Ascending aorta (tissue), 2 donors: ENCODE results near the gene S1PR3. TPM values are rescaled to one million over a fixed set of nuclear protein-coding genes. Genes with fewer than 3 reads are reported as not detected.

ENCODE experiments used
- DNase-seq, 2 donors: peaks; one replicate each; pipeline ENCODE4 v3.0.0-alpha.2; 2019; ENCODE audit warnings: low spot score in 2 of 2
- H3K27ac ChIP-seq, 2 donors: fragments of 200-600 bp; sonication (generic); one replicate each; pipeline ENCODE4 v1.5.1; 2016 to 2017; ENCODE audit warnings: mild to moderate bottlenecking in 1 of 2
- H3K27me3 ChIP-seq: fragments of 200-600 bp; sonication (generic); one replicate; pipeline ENCODE4 v1.5.1; 2017
- H3K36me3 ChIP-seq, 2 donors: fragments of 200-600 bp; sonication (generic); one replicate each; pipeline ENCODE4 v1.5.1; 2016
- H3K4me1 ChIP-seq, 2 donors: fragments of 200-600 bp; sonication (generic); one replicate each; pipeline ENCODE4 v1.5.1; 2016 to 2017; ENCODE audit warnings: mild to moderate bottlenecking in 1 of 2
- H3K4me3 ChIP-seq, 2 donors: fragments of 200-600 bp; sonication (generic); one replicate each; pipeline ENCODE4 v1.5.1; 2016 to 2017; ENCODE audit warnings: mild to moderate bottlenecking in 1 of 2
- H3K9me3 ChIP-seq, 2 donors: fragments of 200-600 bp; sonication (generic); one replicate each; pipeline ENCODE4 v1.5.1; 2016
- CTCF ChIP-seq, 3 experiments: fragments of 200-600 bp in 2 of 3; fragments of 450-650 bp in 1 of 3; sonication (generic) in 2 of 3; IDR thresholded peaks; one replicate each; pipeline ENCODE4 v1.5.1; 2016 to 2019; ENCODE audit warnings: antibody characterized with exemption in 3 of 3, mild to moderate bottlenecking in 1 of 3, moderate library complexity in 1 of 3
- intact Hi-C: fragments of 100-400 bp; cut with DNase I; formaldehyde crosslinking; loops from one replicate; pipeline ENCODE4 v1.15.1; 2023
- total RNA-seq: library from RNA; depleted of rRNA; stranded (reverse); fragments of >200 nt; gene quantifications from one replicate; pipeline ENCODE4 v1.1.0, GENCODE V29; 2016

Gene S1PR3
- total RNA-seq, 1 donor from 2014 or later = 59.3 TPM

GRCh38 chr9:88996921-88997235, 5.6 kb downstream of the S1PR3 start:
- Histone ChIP-seq H3K4me1 (peaks cover 22 to 54% of the 10 kb centered on the region in 2 donors), H3K36me3 (peaks cover 7 to 22% of the 10 kb centered on the region in 2 donors), H3K27me3 (no peaks in the 10 kb centered on the region), H3K9me3 (no peaks in the 10 kb centered on the region), H3K4me3 (no peak overlapping the region), H3K27ac (peak overlapping the region in 1 of 2 donors; percentile 0)
- intact Hi-C loops = loop anchor here (5.0 to 10.0 kb wide), 4 partner anchors 182 to 610 kb away; partner anchors contain the start of gene SPIN1
- no peak for TF ChIP-seq CTCF (IDR thresholded peaks at IDR 0.05)
- DNase-seq = no peak

- intact Hi-C loops = loop anchor here (2.0 to 10.0 kb wide), 5 partner anchors 183 to 610 kb away; partner anchors contain the start of gene SPIN1
- peaks cover 22 to 54% of the 10 kb centered on the region in 2 donors for H3K4me1 ChIP-seq
- H3K27ac ChIP-seq = peak overlapping the region; percentile 72 to 75
Observed at GRCh38 chr9:88997646-88998045, 6.4 kb downstream of the S1PR3 start.

GRCh38 chr9:88998503-88998902, 7.2 kb downstream of the S1PR3 start:
- Histone ChIP-seq H3K36me3 (peaks cover 20 to 37% of the 10 kb centered on the region in 2 donors), H3K4me1 (peaks cover 22 to 54% of the 10 kb centered on the region in 2 donors), H3K27ac (peak overlapping the region; percentile 72 to 75), H3K9me3 (no peaks in the 10 kb centered on the region), H3K27me3 (no peaks in the 10 kb centered on the region), H3K4me3 (peak overlapping the region; percentile 2 to 21)
- TF ChIP-seq CTCF (IDR thresholded peaks at IDR 0.05) = no peak
- intact Hi-C loops = loop anchor here (2.0 to 10.0 kb wide), 5 partner anchors 184 to 611 kb away; partner anchors contain the start of gene SPIN1
- no peak for DNase-seq

More at GRCh38 chr9:88997646-88998045, 6.4 kb downstream of the S1PR3 start:
- H3K9me3 ChIP-seq = no peaks in the 10 kb centered on the region
- DNase-seq = peak in 1 of 2 donors; percentile 65
- H3K36me3 ChIP-seq = peaks cover 12 to 28% of the 10 kb centered on the region in 2 donors
- no peak overlapping the region for H3K4me3 ChIP-seq
- no peak for TF ChIP-seq CTCF (IDR thresholded peaks at IDR 0.05)
- no peaks in the 10 kb centered on the region for H3K27me3 ChIP-seq

GRCh38 chr9:88998911-88999310, 7.6 kb downstream of the S1PR3 start:
- DNase-seq = peak; percentile 29 to 92
- no peaks in the 10 kb centered on the region for H3K9me3 ChIP-seq
- peak overlapping the region; percentile 2 to 21 for H3K4me3 ChIP-seq
- H3K36me3 ChIP-seq = peaks cover 23 to 41% of the 10 kb centered on the region in 2 donors
- peak overlapping the region; percentile 72 to 75 for H3K27ac ChIP-seq
- H3K27me3 ChIP-seq = no peaks in the 10 kb centered on the region
- peaks cover 20 to 51% of the 10 kb centered on the region in 2 donors for H3K4me1 ChIP-seq
- no peak for TF ChIP-seq CTCF (IDR thresholded peaks at IDR 0.05)
- intact Hi-C loops = loop anchor here (2.0 to 10.0 kb wide), 5 partner anchors 184 to 612 kb away; partner anchors contain the start of gene SPIN1

GRCh38 chr9:89000371-89000781, 9.1 kb downstream of the S1PR3 start:
- TF ChIP-seq CTCF (IDR thresholded peaks at IDR 0.05) = no peak
- peaks cover 31 to 55% of the 10 kb centered on the region in 2 donors for H3K36me3 ChIP-seq
- no peaks in the 10 kb centered on the region for H3K27me3 ChIP-seq
- DNase-seq = peak in 1 of 2 donors; percentile 67
- no peaks in the 10 kb centered on the region for H3K9me3 ChIP-seq
- intact Hi-C loops = loop anchor here (1.0 kb wide), 1 partner anchor 20 kb away; no protein-coding TSS in a partner anchor
- H3K4me3 ChIP-seq = peak overlapping the region in 1 of 2 donors; percentile 39
- peak overlapping the region; percentile 72 to 75 for H3K27ac ChIP-seq
- peaks cover 18 to 44% of the 10 kb centered on the region in 2 donors for H3K4me1 ChIP-seq
